C1 segment of cervical spinal cord (tissue), 14 donors: Measurements from ENCODE around the gene SLC8A1.
A peak's percentile ranks its signal among the peaks of the same experiment; 100 is the strongest.

Source experiments
- DNase-seq, 14 donors: peaks; one replicate each; lab custom pipeline; 2025; lab: John Stamatoyannopoulos, UW

SLC8A1 gene

GRCh38 chr2:40355451-40355850 is 96.4 kb downstream of the SLC8A1 start:
- no peak for DNase-seq

- DNase-seq: no peak
Measured at GRCh38 chr2:40353231-40353630, 98.7 kb downstream of the SLC8A1 start.

GRCh38 chr2:40352703-40353099 is 99.2 kb downstream of the SLC8A1 start:
- no peak for DNase-seq

- DNase-seq: no peak
Measured at GRCh38 chr2:40352041-40352702, 99.7 kb downstream of the SLC8A1 start.

- no peak for DNase-seq
Measured at GRCh38 chr2:40348665-40349064, 103.2 kb downstream of the SLC8A1 start.

- DNase-seq: no peak
Measured at GRCh38 chr2:40348038-40348437, 103.9 kb downstream of the SLC8A1 start.

- DNase-seq: no peak
Measured at GRCh38 chr2:40346535-40347354, 105.1 kb downstream of the SLC8A1 start.

GRCh38 chr2:40344364-40344763 is 107.5 kb downstream of the SLC8A1 start:
- DNase-seq: no peak

- no peak for DNase-seq
Measured at GRCh38 chr2:40343902-40344301, 108.0 kb downstream of the SLC8A1 start.

GRCh38 chr2:40341198-40341597 is 110.7 kb downstream of the SLC8A1 start:
- DNase-seq: no peak

GRCh38 chr2:40339026-40339425 is 112.9 kb downstream of the SLC8A1 start:
- DNase-seq: no peak

- DNase-seq: no peak
Measured at GRCh38 chr2:40332191-40332826, 119.6 kb downstream of the SLC8A1 start.

GRCh38 chr2:40330096-40330495 is 121.8 kb downstream of the SLC8A1 start:
- DNase-seq: no peak

GRCh38 chr2:40329739-40330030 is 122.2 kb downstream of the SLC8A1 start:
- no peak for DNase-seq

- DNase-seq: peak in 4 of 14 donors; percentile 0 to 24 (median 5)
Measured at GRCh38 chr2:40325116-40325515, 126.8 kb downstream of the SLC8A1 start.

GRCh38 chr2:40324656-40325055 is 127.2 kb downstream of the SLC8A1 start:
- DNase-seq: no peak

GRCh38 chr2:40321822-40322221 is 130.1 kb downstream of the SLC8A1 start:
- DNase-seq: no peak

GRCh38 chr2:40321016-40321623 is 130.8 kb downstream of the SLC8A1 start:
- DNase-seq: no peak

GRCh38 chr2:40318921-40319320 is 133.0 kb downstream of the SLC8A1 start:
- no peak for DNase-seq

- DNase-seq: no peak
Measured at GRCh38 chr2:40317761-40318160, 134.1 kb downstream of the SLC8A1 start.

- no peak for DNase-seq
Measured at GRCh38 chr2:40317046-40317445, 134.8 kb downstream of the SLC8A1 start.

GRCh38 chr2:40316620-40317019 is 135.3 kb downstream of the SLC8A1 start:
- no peak for DNase-seq
